GM12878 (cell line): ENCODE data around the gene EGF. TPM values are rescaled to one million over a fixed set of nuclear protein-coding genes. Genes with fewer than 3 reads are reported as not detected.

Source experiments
- ATAC-seq: fragments of 200-7000 bp; cut with Tn5 transposase; 3 replicates; pipeline ENCODE4 v1.9.1; 2020; ENCODE audit warnings: mild to moderate bottlenecking, moderate library complexity
- BruUV-seq: library from RNA; stranded (reverse); fragments of 400-500 nt; replicated peaks from 2 replicates; lab custom pipeline; 2021; lab: Mats Ljungman, UMichigan
- CTCF ChIA-PET: fragments of 300-600 bp; sonication (Branson Sonifier 250); formaldehyde crosslinking; extraction: SDS; loops from one replicate; lab custom pipeline; 2021; ENCODE audit warnings: inconsistent platforms; lab: Yijun Ruan, JAX
- POLR2A ChIA-PET: fragments of 350-600 bp; formaldehyde crosslinking; extraction: SDS; loops from one replicate; lab custom pipeline; 2021; ENCODE audit warnings: inconsistent platforms; lab: Charles Lee
- RAD21 ChIA-PET: fragments of 300-600 bp; sonication (Branson Sonifier 250); formaldehyde crosslinking; loops from one replicate; lab custom pipeline; 2023; ENCODE audit warnings: antibody characterized with exemption; ENCODE audit not compliant: unreplicated experiment; lab: Charles Lee
- SMC1A ChIA-PET: fragments of 300-600 bp; sonication (Branson Sonifier 250); formaldehyde crosslinking; loops from one replicate; lab custom pipeline; 2023; ENCODE audit not compliant: unreplicated experiment, uncharacterized antibody; lab: Charles Lee
- DNase-seq: peaks from one replicate; pipeline ENCODE4 v3.0.0-alpha.2; 2011; ENCODE audit warnings: low read depth, low spot score
- FAIRE-seq: peaks from 3 replicates; lab custom pipeline; 2011; peaks lifted over from hg19 to GRCh38; lab: Jason Lieb, UNC
- H2AFZ ChIP-seq: 2 replicates; pipeline ENCODE4 v1.6.0; 2011; ENCODE audit warnings: low read depth, low read length, control low read depth; ENCODE audit not compliant: control insufficient read depth
- H3K27ac ChIP-seq: 2 replicates; pipeline ENCODE4 v1.5.1; 2011; ENCODE audit warnings: control low read depth; ENCODE audit not compliant: control insufficient read depth, insufficient read depth
- H3K27me3 ChIP-seq, 2 experiments: replicated peaks in 1 of 2; 2 replicates each; pipeline versions ENCODE4 v1.6.0 to v1.6.1; 2011; ENCODE audit warnings: low read length in 1 of 2; ENCODE audit not compliant: control insufficient read depth in 2 of 2, insufficient read depth in 2 of 2
- H3K36me3 ChIP-seq, 2 experiments: 2 replicates each; pipeline ENCODE4 v1.5.1; 2011; ENCODE audit warnings: low read length in 1 of 2; ENCODE audit not compliant: control insufficient read depth in 2 of 2, insufficient read depth in 2 of 2
- H3K4me1 ChIP-seq: 2 replicates; pipeline ENCODE4 v1.6.1; 2011; ENCODE audit warnings: mild to moderate bottlenecking, low read length, moderate library complexity, mixed read lengths; ENCODE audit not compliant: control insufficient read depth, insufficient read depth
- H3K4me2 ChIP-seq: 2 replicates; pipeline ENCODE4 v1.6.0; 2011; ENCODE audit warnings: control low read depth; ENCODE audit not compliant: control insufficient read depth, insufficient read depth
- H3K4me3 ChIP-seq: fragments of 200-600 bp; sonication (generic); 2 replicates; pipeline ENCODE4 v1.5.1; 2016
- H3K79me2 ChIP-seq: 2 replicates; pipeline ENCODE4 v1.6.0; 2011; ENCODE audit warnings: low read length; ENCODE audit not compliant: control insufficient read depth, insufficient read depth
- H3K9ac ChIP-seq: 2 replicates; pipeline ENCODE4 v1.8.0; 2011; ENCODE audit warnings: low read length, control low read depth, mixed read lengths; ENCODE audit not compliant: control insufficient read depth, insufficient read depth
- H3K9me3 ChIP-seq: replicated peaks from 3 replicates; pipeline ENCODE4 v1.5.1; 2011; ENCODE audit warnings: mild to moderate bottlenecking, low read length; ENCODE audit not compliant: control insufficient read depth, insufficient read depth
- H4K20me1 ChIP-seq: 2 replicates; pipeline ENCODE4 v1.6.0; 2011; ENCODE audit not compliant: control insufficient read depth, insufficient read depth
- EGR1 ChIP-seq, 2 experiments: IDR thresholded peaks; 1 replicate in 1 of 2; 2 replicates in 1 of 2; pipeline ENCODE4 v1.6.1; 2011 to 2012; ENCODE audit warnings: low read depth in 2 of 2, low read length in 2 of 2, borderline replicate concordance in 1 of 2, mild to moderate bottlenecking in 1 of 2, moderate library complexity in 1 of 2
- MEF2A ChIP-seq: IDR thresholded peaks from 2 replicates; pipeline ENCODE4 v1.6.1; 2011; ENCODE audit warnings: low read depth, mild to moderate bottlenecking, low read length, moderate library complexity; ENCODE audit not compliant: insufficient read depth
- RAD21 ChIP-seq: IDR thresholded peaks from 2 replicates; pipeline ENCODE4 v1.6.1; 2011; ENCODE audit warnings: mild to moderate bottlenecking, low read depth, low read length, moderate library complexity; ENCODE audit not compliant: insufficient read depth
- ZNF274 ChIP-seq: IDR thresholded peaks from one replicate; pipeline ENCODE4 v1.8.0; 2011; ENCODE audit not compliant: insufficient read length, insufficient read depth
- ZNF622 ChIP-seq: fragments of 450-650 bp; IDR thresholded peaks from 2 replicates; pipeline ENCODE4 v1.6.1; 2017; ENCODE audit warnings: mild to moderate bottlenecking, inconsistent platforms
- WGBS: methylation state at CpG from one replicate; pipeline ENCODE4 v1.1.6; 2016; ENCODE audit warnings: low lambda C conversion rate; ENCODE audit not compliant: insufficient replicate concordance, insufficient coverage; ENCODE audit errors: missing lambda C conversion rate; 5-methylcytosine and 5-hydroxymethylcytosine counted together
- in situ Hi-C: fragments of 300-500 bp; cut with MboI; formaldehyde crosslinking; loops from 9 replicates; pipeline ENCODE4 v1.14.3; 2018; ENCODE audit warnings: mixed read lengths
- intact Hi-C: fragments of 100-400 bp; cut with micrococcal nuclease; formaldehyde crosslinking; loops from one replicate; pipeline ENCODE4 v1.14.2; 2022; ENCODE audit not compliant: unreplicated experiment
- polyA plus RNA-seq, 11 experiments: library from polyadenylated mRNA; depleted of rRNA in 4 of 11; unstranded in 6 of 11; stranded (reverse) in 5 of 11; fragments of >200 nt; fragmentation: Nextera tagmentation in 4 of 11; fragmentation: Illumina TruSeq in 1 of 11; extraction: Ambion mirVana in 4 of 11; extraction: Trizol in 1 of 11; gene quantifications; 1 replicate in 1 of 11; 2 replicates in 10 of 11; pipeline versions ENCODE4 v1.2.1 to v1.2.3, GENCODE V29; 2011 to 2016; ENCODE audit warnings: inconsistent platforms in 2 of 11, missing spikeins in 2 of 11, low read depth in 1 of 11
- total RNA-seq, 4 experiments: library from RNA; depleted of rRNA in 3 of 4; stranded (reverse); fragments of >200 nt in 3 of 4; fragmentation: Illumina TruSeq in 1 of 4; extraction: Trizol in 1 of 4; gene quantifications; 2 replicates each; pipeline versions ENCODE4 v1.2.1 to v1.2.3, GENCODE V29; 2013 to 2021
- TF ChIP-seq, protein P1 (sequence below): fragments of 450-650 bp; IDR thresholded peaks from 2 replicates; pipeline ENCODE4 v1.6.1; 2018; ENCODE audit warnings: borderline replicate concordance, mild to moderate bottlenecking; ENCODE audit not compliant: partially characterized antibody
- TF ChIP-seq, protein P2 (sequence below): IDR thresholded peaks from 2 replicates; pipeline ENCODE4 v1.6.1; 2012; ENCODE audit warnings: low read depth, low read length, improper control_type of control experiment

EGF gene
- total and polyA plus RNA-seq, 10 of the 15 experiments (the other 5 are each of a cell fraction or from before 2014, with no cell fraction given) = 0.02 to 0.90 (median 0.19) TPM; not detected in 4

DNA sequence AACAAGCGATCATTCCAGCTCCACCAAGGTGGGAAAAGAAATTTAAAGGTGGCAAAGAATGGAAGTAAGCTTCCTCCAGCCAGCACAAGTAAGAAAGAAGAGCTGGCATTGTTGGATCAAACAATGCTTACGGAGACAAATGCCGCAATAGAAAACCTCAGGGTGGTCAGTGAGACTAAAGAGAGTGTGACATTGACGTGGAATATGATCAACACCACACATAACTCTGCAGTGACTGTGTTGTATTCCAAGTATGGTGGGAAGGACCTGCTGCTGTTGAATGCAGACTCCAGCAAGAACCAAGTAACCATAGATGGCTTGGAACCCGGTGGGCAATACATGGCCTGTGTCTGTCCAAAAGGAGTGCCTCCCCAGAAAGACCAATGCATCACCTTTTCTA lies 42.6 kb upstream of the EGF start:
- no peaks in the 10 kb centered on the region for H3K4me1 ChIP-seq
- 35% methylated on average over 5 of the region's 5 CpGs for WGBS
- intact Hi-C loops (no loop called here), in situ Hi-C loops (no loop called here)
- no peaks in the 10 kb centered on the region for H3K36me3 ChIP-seq
- no peak for FAIRE-seq
- SMC1A ChIA-PET = no interaction called here
- H3K4me3 ChIP-seq = no peak overlapping the region
- no peak overlapping the region for H3K27ac ChIP-seq
- POLR2A ChIA-PET = no interaction called here
- H3K9ac ChIP-seq = no peak overlapping the region
- H3K79me2 ChIP-seq = no peaks in the 10 kb centered on the region
- RAD21 ChIA-PET = no interaction called here
- ATAC-seq = no peak
- H2AFZ ChIP-seq = no peak overlapping the region
- no peaks in the 10 kb centered on the region for H3K27me3 ChIP-seq
- CTCF ChIA-PET = no interaction called here
- no peak for TF ChIP-seq ZNF274
- no TSS peak for BruUV-seq
- DNase-seq = no peak
- H4K20me1 ChIP-seq = no peaks in the 10 kb centered on the region
- H3K9me3 ChIP-seq = no peaks in the 10 kb centered on the region
- H3K4me2 ChIP-seq = no peak overlapping the region

DNA sequence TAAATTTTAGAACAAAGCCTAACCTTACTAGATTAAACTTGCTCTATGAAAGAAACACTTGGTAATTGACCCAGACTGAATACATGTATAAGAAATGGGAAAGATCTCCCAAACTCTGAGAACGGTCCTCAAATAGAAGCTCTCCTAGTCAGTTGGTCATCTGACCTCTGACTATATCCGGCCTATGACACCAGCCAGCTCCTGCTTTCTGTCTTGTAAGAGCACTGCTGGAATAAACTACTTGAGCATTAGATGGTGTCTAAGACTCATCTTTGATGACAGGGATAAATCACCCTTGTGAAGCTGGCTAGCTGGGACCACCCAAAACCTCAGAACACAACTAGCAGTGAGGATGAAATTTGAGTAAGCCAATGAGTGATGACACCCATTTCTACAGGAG lies 40.6 kb upstream of the EGF start:
- DNase-seq (no peak), ATAC-seq (no peak), FAIRE-seq (no peak)
- TF ChIP-seq, protein P1, sequence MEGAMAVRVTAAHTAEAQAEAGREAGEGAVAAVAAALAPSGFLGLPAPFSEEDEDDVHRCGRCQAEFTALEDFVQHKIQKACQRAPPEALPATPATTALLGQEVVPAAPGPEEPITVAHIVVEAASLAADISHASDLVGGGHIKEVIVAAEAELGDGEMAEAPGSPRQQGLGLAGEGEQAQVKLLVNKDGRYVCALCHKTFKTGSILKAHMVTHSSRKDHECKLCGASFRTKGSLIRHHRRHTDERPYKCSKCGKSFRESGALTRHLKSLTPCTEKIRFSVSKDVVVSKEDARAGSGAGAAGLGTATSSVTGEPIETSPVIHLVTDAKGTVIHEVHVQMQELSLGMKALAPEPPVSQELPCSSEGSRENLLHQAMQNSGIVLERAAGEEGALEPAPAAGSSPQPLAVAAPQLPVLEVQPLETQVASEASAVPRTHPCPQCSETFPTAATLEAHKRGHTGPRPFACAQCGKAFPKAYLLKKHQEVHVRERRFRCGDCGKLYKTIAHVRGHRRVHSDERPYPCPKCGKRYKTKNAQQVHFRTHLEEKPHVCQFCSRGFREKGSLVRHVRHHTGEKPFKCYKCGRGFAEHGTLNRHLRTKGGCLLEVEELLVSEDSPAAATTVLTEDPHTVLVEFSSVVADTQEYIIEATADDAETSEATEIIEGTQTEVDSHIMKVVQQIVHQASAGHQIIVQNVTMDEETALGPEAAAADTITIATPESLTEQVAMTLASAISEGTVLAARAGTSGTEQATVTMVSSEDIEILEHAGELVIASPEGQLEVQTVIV = no peak
- TF ChIP-seq, protein P2, sequence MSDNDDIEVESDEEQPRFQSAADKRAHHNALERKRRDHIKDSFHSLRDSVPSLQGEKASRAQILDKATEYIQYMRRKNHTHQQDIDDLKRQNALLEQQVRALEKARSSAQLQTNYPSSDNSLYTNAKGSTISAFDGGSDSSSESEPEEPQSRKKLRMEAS = no peak
- no peak for TF ChIP-seq RAD21
- TF ChIP-seq ZNF622 = no peak
- no peak for TF ChIP-seq EGR1 (IDR thresholded peaks at IDR 0.05; ENCODE audit: borderline replicate concordance in 1 of 2, low read depth in 2 of 2, low read length in 2 of 2)
- no peak for TF ChIP-seq MEF2A
- Histone ChIP-seq H3K9me3 (no peaks in the 10 kb centered on the region), H3K9ac (no peak overlapping the region), H2AFZ (no peak overlapping the region), H3K27me3 (no peaks in the 10 kb centered on the region), H3K4me2 (no peak overlapping the region), H3K4me3 (no peak overlapping the region), H3K27ac (no peak overlapping the region), H3K4me1 (peaks cover 1% of the 10 kb centered on the region; the same call in 1 of the 2 replicates), H4K20me1 (no peaks in the 10 kb centered on the region), H3K79me2 (no peaks in the 10 kb centered on the region), H3K36me3 (no peaks in the 10 kb centered on the region)
- ChIA-PET POLR2A (no interaction called here), CTCF (interaction anchor here (0.6 kb wide), 1 partner anchor 82 kb away, joined by 3 read pairs; no protein-coding TSS in a partner anchor), RAD21 (no interaction called here), SMC1A (no interaction called here)
- 63% methylated on average over 2 of the region's 2 CpGs for WGBS
- intact Hi-C loops = no loop called here
- no TSS peak for BruUV-seq
- in situ Hi-C loops = no loop called here
